HG03103 (cell line): ENCODE results near the gene NTRK3.

Experiments
- ATAC-seq: cut with Tn5 transposase; IDR thresholded peaks from one replicate; pipeline ENCODE4 v1.9.1; 2021; ENCODE audit warnings: low read depth; ENCODE audit not compliant: unreplicated experiment

NTRK3 gene

DNA sequence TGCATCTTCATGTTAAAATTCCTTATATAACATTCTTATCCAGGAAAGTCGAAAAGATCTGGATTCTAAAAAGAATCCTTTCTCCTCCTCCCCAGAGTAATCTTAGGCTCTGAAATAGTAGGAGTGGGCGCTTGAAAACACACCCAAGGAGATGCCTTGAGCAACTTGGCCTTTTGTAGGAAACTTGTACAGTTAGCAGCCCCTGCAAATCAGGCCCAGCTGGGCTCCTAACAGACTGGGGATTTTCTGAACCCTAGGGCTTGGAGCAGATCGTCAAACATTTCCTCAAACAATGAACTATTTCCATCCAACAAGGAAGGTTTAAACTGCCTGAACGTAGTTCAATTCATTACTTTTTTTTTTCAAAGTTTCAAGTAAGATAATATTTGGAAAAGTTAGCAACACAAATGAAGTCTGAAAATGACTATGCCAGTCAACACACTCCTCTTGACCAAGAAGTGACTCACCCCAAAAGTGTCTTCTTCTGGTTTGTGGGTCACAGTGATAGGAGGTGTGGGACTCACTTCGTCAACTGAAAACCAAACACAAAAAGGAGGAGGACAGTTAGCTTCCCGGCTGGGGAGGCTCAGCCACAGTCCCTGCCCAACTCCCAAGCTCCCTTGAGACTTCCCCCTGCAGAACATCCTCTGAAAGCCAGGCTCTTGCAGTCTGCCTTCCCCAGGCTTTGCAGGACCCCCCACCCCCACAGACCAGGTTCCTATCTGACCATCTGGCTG lies 129.7 kb downstream of the NTRK3 start:
- no peak for ATAC-seq

DNA sequence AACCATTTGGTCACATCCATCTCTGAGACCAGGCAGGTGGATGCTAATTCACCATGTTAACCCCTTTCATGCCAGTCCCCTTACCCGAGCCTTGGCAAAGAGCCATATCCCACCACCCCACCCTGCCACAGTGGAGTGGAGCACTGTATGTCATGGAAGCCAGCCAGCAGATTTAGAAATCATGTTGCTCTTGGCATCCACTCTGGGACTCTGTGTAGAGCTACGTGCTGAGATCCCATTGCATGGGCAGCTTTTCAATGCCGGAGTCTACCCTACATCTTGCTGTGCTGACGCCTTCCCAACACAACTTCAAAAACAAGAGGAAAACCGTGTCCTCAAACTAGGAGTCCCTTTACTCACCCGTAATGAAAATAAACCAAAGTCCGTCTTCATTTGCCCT lies 131.0 kb downstream of the NTRK3 start:
- no peak for ATAC-seq

DNA sequence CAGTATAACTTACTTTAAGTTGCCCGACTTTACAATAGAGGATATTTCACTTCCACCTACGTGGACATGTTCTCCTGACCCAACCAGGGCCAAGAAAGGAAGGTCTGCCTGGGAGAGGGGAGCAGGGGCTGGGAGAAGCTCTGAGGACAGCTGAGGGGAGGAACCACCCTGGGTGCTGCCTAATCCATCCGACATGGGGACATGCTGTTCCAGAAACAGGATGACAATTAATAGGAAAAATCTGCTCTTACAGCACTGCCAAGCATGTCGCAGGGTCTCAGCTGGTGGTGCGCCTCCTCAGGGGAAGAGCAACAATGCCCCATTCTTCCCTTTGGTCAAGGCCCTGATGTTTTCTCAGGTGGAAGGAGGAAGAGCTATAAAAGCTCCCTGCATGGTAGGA lies 132.3 kb downstream of the NTRK3 start:
- no peak for ATAC-seq

DNA sequence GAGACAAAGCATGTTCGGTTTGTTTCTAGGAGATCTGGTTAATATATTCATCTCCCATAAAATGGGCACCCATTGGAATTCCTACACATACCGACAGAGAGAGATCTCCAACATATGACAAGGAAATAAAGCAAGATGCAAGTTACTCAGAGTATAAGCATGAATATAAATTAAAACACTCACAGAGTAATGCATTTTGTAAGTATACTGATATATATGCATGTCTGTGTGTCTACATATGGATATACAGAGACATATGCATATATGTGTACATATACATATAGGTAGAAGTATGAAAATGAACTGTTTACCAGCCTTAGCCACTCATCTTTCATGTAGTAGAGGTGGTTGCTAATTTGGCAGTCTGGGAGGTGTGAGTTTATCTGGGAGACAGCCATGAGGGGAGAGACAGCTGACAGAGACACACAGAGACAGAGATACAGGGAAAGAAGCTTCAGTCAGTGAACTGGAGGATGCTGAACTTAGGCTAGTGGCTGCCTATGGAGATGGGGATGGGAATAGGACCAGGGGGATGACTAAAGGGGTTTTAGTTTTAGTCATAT lies 134.5 kb downstream of the NTRK3 start:
- ATAC-seq: no peak

DNA sequence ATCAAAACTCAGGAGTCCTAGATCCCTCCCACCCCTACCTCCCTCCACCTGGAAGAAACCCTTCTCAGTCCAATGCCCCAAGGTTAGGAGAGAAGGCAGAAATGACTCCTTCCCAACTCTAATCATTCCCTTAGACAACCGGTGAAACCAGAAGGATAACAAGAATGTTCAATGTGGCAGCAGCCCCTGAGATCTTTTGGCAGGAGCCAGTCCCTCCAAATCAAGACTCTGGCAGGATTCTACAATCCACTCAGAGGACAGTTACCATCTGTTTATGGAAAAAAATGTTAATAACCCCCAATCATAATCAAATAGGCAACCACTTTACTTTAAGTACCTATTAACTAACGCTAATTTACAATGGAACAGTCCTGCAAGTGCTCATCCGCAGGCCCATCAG lies 136.5 kb downstream of the NTRK3 start:
- ATAC-seq: no peak

DNA sequence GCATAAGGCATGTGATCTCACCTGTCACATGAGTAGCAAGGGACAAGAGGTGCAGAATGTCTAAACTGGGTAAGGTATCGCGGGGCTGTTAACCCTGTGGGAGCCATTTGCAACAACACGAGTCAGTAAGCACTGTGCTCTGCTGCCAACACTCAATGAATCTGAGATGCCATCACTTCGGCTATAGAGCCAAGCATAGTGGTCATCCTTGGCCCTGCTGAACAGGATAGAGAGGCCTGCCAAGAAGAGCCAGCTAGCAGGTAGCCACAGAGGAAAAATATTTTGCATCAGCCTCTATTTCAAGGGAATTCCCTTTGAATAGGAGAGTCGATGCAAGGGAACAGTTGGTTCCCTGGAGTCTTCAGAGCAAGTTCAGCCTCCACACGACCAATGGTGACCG lies 137.8 kb downstream of the NTRK3 start:
- no peak for ATAC-seq

DNA sequence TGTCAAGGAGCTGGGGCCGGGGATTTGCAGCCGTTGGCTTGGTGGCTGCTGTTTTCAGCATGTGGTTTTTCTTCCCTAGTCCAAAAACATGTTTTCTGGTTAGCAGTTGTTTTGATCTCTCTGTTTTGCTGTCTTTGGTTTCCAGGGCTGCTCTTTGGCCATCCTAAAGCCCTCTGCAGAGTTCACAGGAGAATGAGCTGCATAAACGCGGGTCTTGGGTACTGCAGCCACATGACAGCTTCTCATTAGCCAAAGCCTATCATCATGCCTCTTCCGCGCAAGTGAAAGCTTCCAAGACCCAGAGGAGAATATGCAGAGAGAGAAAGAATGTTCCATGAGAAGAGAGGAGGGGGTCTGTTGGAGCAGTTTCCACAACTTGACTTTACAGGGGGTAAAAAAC lies 138.5 kb downstream of the NTRK3 start:
- no peak for ATAC-seq

DNA sequence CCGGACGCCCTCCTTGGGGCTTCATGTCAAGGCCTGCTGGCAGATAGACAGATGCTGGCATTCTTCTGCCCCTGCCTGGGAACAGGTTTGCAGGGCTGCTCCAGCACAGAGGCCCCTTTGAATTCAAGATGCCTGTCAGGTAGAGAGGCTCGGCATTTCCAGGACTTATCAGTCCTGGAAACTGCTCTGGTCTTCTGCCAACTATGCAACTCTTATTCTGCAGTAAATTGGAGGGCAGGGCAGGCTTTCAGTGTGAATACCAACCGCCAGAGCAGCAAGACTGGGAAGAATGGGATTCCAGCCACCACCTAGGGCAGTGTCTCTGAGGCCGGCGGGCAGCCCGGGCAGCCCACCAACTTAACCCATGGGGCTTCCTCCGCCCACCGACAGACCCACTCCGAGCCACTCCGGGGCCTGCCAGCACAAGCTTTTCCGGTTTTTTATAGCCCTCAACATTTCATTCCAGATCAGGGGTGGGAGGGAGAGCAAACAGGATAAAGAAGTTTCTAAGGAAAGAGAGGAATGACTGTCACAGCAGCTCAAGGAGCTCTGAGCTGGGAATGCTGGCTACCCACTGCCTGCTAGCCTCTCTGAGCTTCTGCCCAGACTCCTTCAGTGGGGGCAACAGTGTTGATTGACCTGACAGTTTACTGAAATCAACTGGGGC lies 140.9 kb downstream of the NTRK3 start:
- ATAC-seq: no peak

DNA sequence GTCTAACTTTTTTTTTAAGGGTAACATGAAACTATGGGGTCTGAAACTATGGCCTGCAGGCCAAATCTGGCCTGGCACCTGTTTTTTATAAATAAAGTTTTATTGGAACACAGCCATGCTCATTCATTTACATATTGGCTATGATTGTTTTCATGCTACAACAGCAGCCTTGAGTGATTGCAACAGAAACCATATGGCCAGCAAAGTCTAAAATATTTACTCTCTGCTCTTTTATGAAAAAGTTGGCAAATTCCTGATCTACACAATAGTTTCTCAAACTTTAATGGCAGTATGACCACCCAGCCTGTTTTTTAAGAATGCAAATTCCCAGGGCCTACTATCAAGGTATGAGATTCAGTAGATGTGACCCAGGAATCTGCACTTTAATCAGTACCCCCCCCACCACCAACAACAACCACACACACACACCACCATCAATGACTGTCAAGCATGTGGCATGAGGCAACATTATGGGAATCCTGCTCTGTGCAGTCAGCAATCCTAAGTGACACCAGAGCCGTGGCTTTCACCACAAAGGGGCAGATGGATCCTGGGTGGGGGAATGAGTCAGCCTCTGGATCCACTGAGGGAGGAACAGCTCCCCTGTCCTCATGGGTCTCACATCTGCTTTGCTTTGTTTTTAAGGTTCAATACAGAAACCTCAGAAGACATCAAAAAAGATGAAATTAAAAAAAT lies 142.8 kb downstream of the NTRK3 start:
- ATAC-seq: no peak

DNA sequence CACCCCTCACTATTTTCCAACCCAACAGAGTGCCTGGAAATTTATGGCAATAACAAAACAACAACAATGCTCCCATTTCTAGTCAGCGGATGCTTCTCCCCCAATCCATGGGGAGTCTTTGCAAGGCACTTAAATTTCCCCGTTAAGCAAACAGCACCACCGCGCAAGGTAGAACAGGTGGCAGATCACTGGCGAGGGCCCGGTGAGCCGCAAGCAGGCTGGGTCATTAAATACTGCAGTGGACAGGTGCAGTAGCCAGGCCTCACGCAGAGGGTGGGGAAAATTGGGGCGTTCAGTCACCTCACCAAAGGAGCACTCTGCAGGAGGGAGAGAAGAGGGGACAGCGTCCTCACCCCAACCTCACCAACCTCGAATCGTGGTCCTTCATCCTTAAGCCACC lies 147.5 kb downstream of the NTRK3 start:
- no peak for ATAC-seq

DNA sequence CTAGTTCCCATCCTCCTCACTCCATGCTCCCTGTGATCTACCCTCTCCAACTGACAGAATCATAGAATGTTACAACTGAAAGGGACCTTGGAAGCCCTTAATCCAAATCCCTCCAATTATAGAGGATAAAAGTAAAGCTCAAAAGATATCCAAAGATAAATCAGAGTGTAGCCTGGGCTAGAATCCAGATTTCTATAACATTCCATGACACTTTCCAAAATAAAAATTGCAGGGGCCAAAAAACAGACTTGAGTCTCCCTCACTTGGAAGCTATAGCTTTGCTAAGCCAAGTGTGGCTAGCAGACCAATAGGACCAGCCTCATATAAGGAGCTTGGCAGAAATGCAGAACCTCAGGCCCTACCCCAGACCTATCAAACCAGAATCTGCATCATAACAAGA lies 148.1 kb downstream of the NTRK3 start:
- no peak for ATAC-seq

DNA sequence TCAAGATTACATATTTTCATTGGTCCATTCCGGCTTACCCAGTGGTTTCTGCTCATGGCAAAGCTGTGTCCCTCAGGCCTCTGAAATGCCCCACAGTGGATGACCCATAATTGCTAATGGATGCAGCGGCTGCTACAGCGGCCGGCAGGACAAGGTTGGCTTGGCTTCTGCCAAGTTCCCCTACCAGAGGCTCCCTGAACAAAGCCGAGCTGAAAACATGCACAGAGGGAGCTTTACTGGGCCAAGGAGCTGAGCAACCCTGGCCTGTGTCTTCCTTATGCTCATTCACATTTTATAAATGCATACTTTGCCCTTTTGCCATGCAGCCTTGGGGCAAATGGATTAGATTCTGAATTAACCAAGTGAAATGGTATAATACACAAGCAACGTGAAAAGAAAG lies 150.5 kb downstream of the NTRK3 start:
- no peak for ATAC-seq

DNA sequence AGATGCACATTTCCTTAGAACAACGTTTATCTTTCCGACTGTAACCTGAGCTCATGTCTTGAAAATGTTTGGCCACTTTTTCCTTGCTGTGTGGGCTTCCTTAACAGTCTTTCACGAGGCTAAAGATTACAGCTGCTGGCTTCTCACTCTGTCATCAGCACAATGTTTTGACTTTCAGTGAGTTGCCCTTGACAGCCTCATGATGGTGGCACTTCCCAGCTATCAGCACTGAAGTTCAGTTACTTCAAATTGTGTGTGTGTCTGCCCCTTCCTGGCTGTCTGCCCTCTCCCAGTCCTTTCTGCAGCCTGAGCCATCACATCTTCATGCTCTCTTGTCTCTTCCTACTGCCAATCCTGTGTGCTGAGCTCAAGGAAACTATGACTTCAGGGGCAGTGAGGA lies 152.2 kb downstream of the NTRK3 start:
- no peak for ATAC-seq

DNA sequence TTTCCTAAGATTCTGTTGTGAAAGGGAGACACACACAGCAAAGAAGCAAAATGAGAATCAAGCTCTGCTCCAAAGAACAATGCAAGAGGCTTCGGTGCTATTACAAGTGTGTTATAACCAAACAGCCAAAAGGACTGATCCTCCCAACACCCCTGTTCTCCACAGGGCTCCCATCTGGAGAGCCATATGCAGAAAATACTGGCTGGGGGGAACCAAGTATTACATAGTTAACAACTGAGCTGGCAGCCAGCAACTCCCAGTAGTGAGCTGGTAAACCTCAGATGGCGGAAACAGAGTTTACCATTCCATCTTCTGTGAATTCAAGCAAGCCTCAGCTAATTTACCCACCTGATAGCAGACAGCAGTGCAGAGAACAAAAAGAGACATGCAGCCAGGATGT lies 156.4 kb downstream of the NTRK3 start:
- ATAC-seq: no peak

DNA sequence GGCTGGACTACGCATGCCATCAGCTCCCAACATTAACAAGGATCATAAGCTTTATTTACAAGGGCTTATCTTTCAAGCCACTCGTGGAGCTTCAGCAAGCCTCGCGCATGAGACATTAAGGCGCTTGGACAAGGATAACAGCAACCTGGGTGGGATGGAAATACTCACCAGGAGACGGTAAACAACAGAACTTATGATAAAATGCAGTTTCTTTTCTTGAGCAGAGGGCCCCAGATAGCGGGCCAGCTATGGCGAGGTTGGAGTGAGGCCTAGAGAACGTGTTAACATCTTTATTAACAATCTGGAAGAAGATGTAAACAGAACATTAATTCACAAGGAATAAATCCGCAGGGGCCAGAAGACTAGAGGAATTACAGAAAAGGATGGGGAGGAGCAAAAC lies 158.2 kb downstream of the NTRK3 start:
- ATAC-seq: no peak

DNA sequence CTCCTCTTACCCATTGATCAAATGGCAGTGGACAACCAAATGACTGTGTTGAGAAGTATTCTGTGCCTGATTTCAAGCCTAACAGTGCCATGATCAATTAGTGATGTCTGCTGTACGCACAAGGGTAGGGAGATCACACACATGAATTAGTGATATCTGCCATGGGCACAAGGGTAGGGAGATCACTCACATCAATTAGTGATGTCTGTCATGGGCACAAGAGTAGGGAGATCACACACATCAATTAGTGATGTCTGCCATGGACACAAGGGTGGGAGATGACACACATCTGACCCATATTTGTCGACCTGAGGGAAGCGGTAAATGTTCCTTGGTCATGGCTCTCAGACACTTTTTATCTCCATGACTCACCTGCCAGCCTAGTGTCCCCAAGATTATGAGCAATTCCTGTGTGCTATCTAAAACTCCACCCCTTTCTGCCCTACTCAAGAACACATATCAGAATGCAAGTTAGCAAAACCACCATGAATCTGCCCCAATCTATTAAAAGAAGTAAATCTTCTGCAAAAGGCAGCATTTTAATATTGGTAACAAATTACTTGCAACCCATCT lies 165.0 kb downstream of the NTRK3 start:
- ATAC-seq: no peak

DNA sequence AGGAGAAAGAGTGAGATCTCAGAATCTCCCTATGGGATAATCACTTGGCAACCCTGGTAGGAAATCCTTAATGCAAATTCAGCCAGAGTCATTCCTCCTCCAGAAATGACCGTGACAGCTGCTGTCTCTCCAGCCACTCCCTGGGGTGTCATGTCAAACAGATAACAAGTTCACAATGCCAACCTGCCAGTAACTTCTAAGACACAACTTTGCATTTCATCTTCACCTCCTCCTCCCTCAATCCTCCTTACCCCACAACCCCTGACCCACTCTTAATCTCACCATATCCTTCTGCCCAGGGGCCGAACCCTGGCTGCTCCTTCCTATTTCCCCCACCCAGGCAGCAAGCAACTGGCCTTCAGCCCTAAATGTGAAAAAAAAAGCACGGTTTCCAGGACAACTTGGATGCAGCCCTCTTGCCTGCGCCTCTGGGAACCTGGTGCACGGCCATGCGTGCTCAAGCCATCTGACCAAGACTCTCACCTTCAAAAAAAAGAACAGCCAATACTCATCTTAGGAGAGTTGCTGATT lies 166.0 kb downstream of the NTRK3 start:
- ATAC-seq: no peak

DNA sequence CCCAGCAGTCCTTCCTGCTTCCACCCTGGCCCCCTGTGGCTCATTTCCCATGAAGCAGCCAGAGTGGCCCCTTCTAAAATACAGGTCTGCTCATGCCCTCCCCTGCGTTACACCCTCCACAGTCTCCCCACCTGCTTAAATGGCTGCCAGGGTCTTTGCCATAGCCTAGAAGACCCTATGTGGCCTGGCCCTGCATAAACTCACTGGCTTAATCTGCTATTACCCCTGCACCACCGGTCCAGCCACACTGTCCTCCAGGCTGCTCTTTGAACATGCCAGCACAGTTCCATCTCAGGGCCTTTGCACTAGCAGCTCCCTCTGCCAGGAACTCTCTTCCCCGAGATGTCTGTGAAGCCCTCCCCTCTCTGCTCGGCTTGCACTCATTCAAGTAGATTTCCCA lies 166.8 kb downstream of the NTRK3 start:
- ATAC-seq: no peak

DNA sequence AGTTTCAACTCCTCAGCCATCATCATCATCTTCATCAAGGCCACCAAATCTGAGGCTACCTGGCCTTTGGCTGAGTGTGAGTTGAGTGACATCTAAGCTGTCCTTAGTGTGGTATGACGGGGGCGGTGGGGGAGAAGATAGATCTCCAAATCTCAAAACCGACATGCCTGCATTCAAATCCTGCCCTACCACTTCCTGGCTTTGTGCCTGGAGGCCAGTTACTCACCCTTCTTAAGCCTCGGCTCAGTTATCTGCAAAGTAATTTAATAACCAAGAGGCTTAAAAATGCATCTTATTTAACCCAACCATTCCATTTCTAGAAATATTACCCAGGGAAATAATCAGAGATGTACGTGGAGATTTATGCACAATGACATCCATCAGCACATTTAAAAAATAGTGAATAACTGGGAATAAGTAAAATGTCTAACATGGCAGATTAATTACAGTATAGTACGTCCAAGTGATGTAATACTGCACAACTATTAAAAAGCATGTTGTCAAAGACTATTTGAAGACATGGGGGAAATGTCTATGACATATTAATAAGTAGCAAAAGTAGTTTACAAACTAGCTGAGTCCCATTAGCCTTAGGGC lies 167.4 kb downstream of the NTRK3 start:
- no peak for ATAC-seq
